ENCODE measurements around the gene KIAA1328.

- TF ChIP-seq CTCF (IDR thresholded peaks at IDR 0.05) (no peak), EP300 (IDR thresholded peaks at IDR 0.05) (no peak), POLR2A (IDR thresholded peaks at IDR 0.05) (no peak)
These were observed 401.8 kb downstream of the KIAA1328 start for GRCh38 chr18:37230768-37231167.

Measured in tibial nerve (tissue), 4 donors.